Stimulated activated CD4-positive, alpha-beta T cell treated with anti-CD3 and anti-CD28 coated beads, Interleukin-4, amount 100 ng/mL, for 1 hour (primary cell): ENCODE measurements around the gene OR52K2.
"Not testable (repeated sequence)": the region's sequence is repeated elsewhere in the genome, so short reads cannot be mapped to it uniquely, and the experiment has no call there.

Source experiments
- DNase-seq: peaks from one replicate; pipeline ENCODE4 v3.0.0-alpha.2; 2020

Gene OR52K2

GRCh38 chr11:4448995-4449394 lies at the start of gene OR52K2:
Gene OR52K2 (plus strand): TSS chr11:4449295. CDS start chr11:4449340, 45 bp downstream.
- no peak for DNase-seq

GRCh38 chr11:4406206-4406605 lies 42.9 kb upstream of the OR52K2 start:
- not testable (repeated sequence) for DNase-seq

GRCh38 chr11:4416306-4416705 lies 32.8 kb upstream of the OR52K2 start:
- no peak for DNase-seq

GRCh38 chr11:4416816-4417215 lies 32.3 kb upstream of the OR52K2 start:
- no peak for DNase-seq

- no peak for DNase-seq
These were observed 30.7 kb upstream of the OR52K2 start for GRCh38 chr11:4418403-4418802.

- no peak for DNase-seq
These were observed 19.0 kb upstream of the OR52K2 start for GRCh38 chr11:4430051-4430450.

- no peak for DNase-seq
These were observed 15.2 kb upstream of the OR52K2 start for GRCh38 chr11:4433856-4434255.

GRCh38 chr11:4436411-4436810 lies 12.7 kb upstream of the OR52K2 start:
- no peak for DNase-seq

- no peak for DNase-seq
These were observed 7.6 kb upstream of the OR52K2 start for GRCh38 chr11:4441515-4441914.

GRCh38 chr11:4443232-4443891 lies 5.7 kb upstream of the OR52K2 start:
- no peak for DNase-seq

GRCh38 chr11:4453118-4453517 lies 4.0 kb downstream of the OR52K2 start:
- no peak for DNase-seq

GRCh38 chr11:4454021-4454420 lies 4.9 kb downstream of the OR52K2 start:
- DNase-seq, result no peak

- DNase-seq, result no peak
These were observed 6.3 kb downstream of the OR52K2 start for GRCh38 chr11:4455419-4455818.

GRCh38 chr11:4459500-4459899 lies 10.4 kb downstream of the OR52K2 start:
- no peak for DNase-seq

- DNase-seq, result no peak
These were observed 11.1 kb downstream of the OR52K2 start for GRCh38 chr11:4460151-4460550.

GRCh38 chr11:4464216-4465159 lies 15.4 kb downstream of the OR52K2 start:
- no peak for DNase-seq

- DNase-seq, result no peak
These were observed 16.3 kb downstream of the OR52K2 start for GRCh38 chr11:4465407-4465806.

GRCh38 chr11:4466131-4466870 lies 17.2 kb downstream of the OR52K2 start:
- no peak for DNase-seq

GRCh38 chr11:4466871-4467442 lies 17.9 kb downstream of the OR52K2 start:
- DNase-seq, result no peak

GRCh38 chr11:4467811-4468606 lies 18.9 kb downstream of the OR52K2 start:
- DNase-seq, result no peak

GRCh38 chr11:4479644-4480043 lies 30.5 kb downstream of the OR52K2 start:
- DNase-seq, result no peak

- no peak for DNase-seq
These were observed 31.6 kb downstream of the OR52K2 start for GRCh38 chr11:4480577-4481239.
